Neuronal stem cell (in vitro differentiated cells): Measurements from ENCODE around the gene DEXI.

Experiments
- DNase-seq: peaks from one replicate; pipeline ENCODE4 v3.0.0-alpha.2; 2013; ENCODE audit warnings: low spot score
- H2AFZ ChIP-seq: one replicate; pipeline ENCODE4 v1.6.1; 2013; ENCODE audit warnings: mild to moderate bottlenecking, low read length, inconsistent platforms
- H2AK5ac ChIP-seq: 2 replicates; pipeline ENCODE4 v1.6.1; 2013; ENCODE audit warnings: low read depth, mild to moderate bottlenecking, inconsistent platforms, low read length, moderate library complexity, mixed read lengths
- H2BK120ac ChIP-seq: 2 replicates; pipeline ENCODE4 v1.6.1; 2013; ENCODE audit warnings: low read depth, mild to moderate bottlenecking, inconsistent platforms, low read length, moderate library complexity, mixed read lengths
- H2BK12ac ChIP-seq: one replicate; pipeline ENCODE4 v1.6.1; 2013; ENCODE audit warnings: low read length, inconsistent platforms
- H2BK15ac ChIP-seq: 2 replicates; pipeline ENCODE4 v1.6.1; 2013; ENCODE audit warnings: mild to moderate bottlenecking, low read length, inconsistent platforms, mixed read lengths
- H2BK5ac ChIP-seq: one replicate; pipeline ENCODE4 v1.6.1; 2013; ENCODE audit warnings: inconsistent platforms, mild to moderate bottlenecking, low read length, moderate library complexity
- H3K14ac ChIP-seq: one replicate; pipeline ENCODE4 v1.6.1; 2013; ENCODE audit warnings: low read length, inconsistent platforms
- H3K18ac ChIP-seq: 2 replicates; pipeline ENCODE4 v1.6.1; 2013; ENCODE audit warnings: low read length, inconsistent platforms
- H3K23ac ChIP-seq: 2 replicates; pipeline ENCODE4 v1.6.1; 2013; ENCODE audit warnings: low read depth, mild to moderate bottlenecking, mixed read lengths, low read length, inconsistent platforms; ENCODE audit not compliant: poor library complexity
- H3K27ac ChIP-seq: replicated peaks from 3 replicates; pipeline ENCODE4 v1.5.1; 2013; ENCODE audit warnings: low read length, inconsistent platforms
- H3K27me3 ChIP-seq, 3 experiments: 2 replicates each; pipeline ENCODE4 v1.6.1; 2013; ENCODE audit warnings: low read length in 3 of 3, mild to moderate bottlenecking in 2 of 3, inconsistent platforms in 1 of 3, low read depth in 1 of 3, mixed read lengths in 1 of 3, moderate library complexity in 1 of 3; ENCODE audit not compliant: control insufficient read depth in 3 of 3, insufficient read depth in 3 of 3
- H3K36me3 ChIP-seq, 2 donors: replicated peaks in 1 of 2; 2 replicates each; pipeline ENCODE4 v1.6.1; 2013; ENCODE audit warnings: low read length in 2 of 2; ENCODE audit not compliant: control insufficient read depth in 2 of 2, insufficient read depth in 2 of 2
- H3K4ac ChIP-seq: 2 replicates; pipeline ENCODE4 v1.6.1; 2013; ENCODE audit warnings: inconsistent platforms, mild to moderate bottlenecking, low read length, moderate library complexity
- H3K4me1 ChIP-seq, 2 donors: 1 replicate in 1 of 2; 2 replicates in 1 of 2; pipeline ENCODE4 v1.6.1; 2013; ENCODE audit warnings: low read length in 2 of 2, low read depth in 1 of 2; ENCODE audit not compliant: control insufficient read depth in 2 of 2, insufficient read depth in 1 of 2
- H3K4me2 ChIP-seq: one replicate; pipeline ENCODE4 v1.6.1; 2013; ENCODE audit warnings: mild to moderate bottlenecking, low read length, inconsistent platforms; ENCODE audit not compliant: insufficient read depth, poor library complexity, severe bottlenecking
- H3K4me3 ChIP-seq, 2 donors: 2 replicates each; pipeline ENCODE4 v1.5.1; 2013; ENCODE audit warnings: low read length in 2 of 2, mild to moderate bottlenecking in 2 of 2, inconsistent platforms in 1 of 2, moderate library complexity in 1 of 2
- H3K79me1 ChIP-seq: one replicate; pipeline ENCODE4 v1.6.1; 2013; ENCODE audit warnings: low read depth, mild to moderate bottlenecking, inconsistent platforms, low read length, moderate library complexity
- H3K9ac ChIP-seq: one replicate; pipeline ENCODE4 v1.6.1; 2013; ENCODE audit warnings: mild to moderate bottlenecking, low read depth, low read length, inconsistent platforms; ENCODE audit not compliant: poor library complexity
- H3K9me3 ChIP-seq, 2 donors: replicated peaks in 1 of 2; 2 replicates each; pipeline versions ENCODE3 to v1.6.1; 2013; ENCODE audit warnings: low read length in 2 of 2, mild to moderate bottlenecking in 2 of 2, inconsistent platforms in 1 of 2, low read depth in 1 of 2, mixed read lengths in 1 of 2, moderate library complexity in 1 of 2; ENCODE audit not compliant: control insufficient read depth in 2 of 2, insufficient read depth in 1 of 2
- H4K8ac ChIP-seq: one replicate; pipeline ENCODE4 v1.6.1; 2013; ENCODE audit warnings: low read depth, mild to moderate bottlenecking, inconsistent platforms, low read length, moderate library complexity
- H4K91ac ChIP-seq: one replicate; pipeline ENCODE4 v1.6.1; 2013; ENCODE audit warnings: low read length, low read depth, mild to moderate bottlenecking, inconsistent platforms; ENCODE audit not compliant: poor library complexity
- WGBS, 2 donors: extraction: QIAGEN DNeasy Blood & Tissue Kit; methylation state at CpG; one replicate each; pipeline ENCODE4 v1.1.7; 2013; ENCODE audit warnings: missing lambda C conversion rate in 2 of 2, mixed read lengths in 1 of 2; ENCODE audit not compliant: insufficient read length in 2 of 2, insufficient replicate concordance in 1 of 2; ENCODE audit errors: extremely low coverage in 2 of 2; 5-methylcytosine and 5-hydroxymethylcytosine counted together

The DEXI gene

DNA sequence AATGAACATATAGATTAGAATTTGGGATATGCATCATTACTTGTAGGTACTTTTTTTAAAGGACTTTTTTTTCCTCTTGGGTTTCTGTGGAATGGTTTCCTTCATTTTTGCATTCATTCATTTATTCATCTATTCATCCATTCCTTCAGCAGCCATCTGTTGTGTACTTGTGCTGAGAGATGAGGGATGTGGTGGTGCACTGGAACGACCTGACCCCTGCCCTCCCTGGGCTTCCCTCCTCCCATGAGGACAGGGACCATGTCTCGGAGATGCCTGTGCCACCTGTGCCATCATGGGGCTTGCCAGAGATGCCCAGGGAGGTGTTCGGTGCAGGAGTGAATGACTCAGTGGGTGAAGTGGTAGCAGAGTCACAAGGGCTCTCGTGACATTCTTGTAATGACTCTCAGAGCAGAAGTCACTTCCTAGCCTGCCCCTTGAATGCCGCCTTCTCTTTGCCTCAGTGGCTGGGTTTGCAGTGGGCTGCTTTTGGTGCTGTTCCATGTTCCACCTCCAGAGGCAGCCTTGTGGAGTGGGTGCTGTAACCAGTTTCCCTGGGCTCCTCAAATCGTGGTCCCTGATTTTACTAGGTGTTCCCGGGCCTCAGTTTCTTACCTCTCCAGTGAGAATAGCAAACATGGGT lies 46.0 kb upstream of the DEXI start:
- peaks cover 0 to 29% of the 10 kb centered on the region in 2 donors for H3K36me3 ChIP-seq
- H3K14ac ChIP-seq, result no peak overlapping the region
- H3K4ac ChIP-seq, result no peak overlapping the region
- no peaks in the 10 kb centered on the region for H3K27me3 ChIP-seq
- H2AK5ac ChIP-seq, result no peak overlapping the region
- H2BK120ac ChIP-seq, result peak overlapping the region; percentile 61
- H3K23ac ChIP-seq, result peak overlapping the region; percentile 62
- no peak overlapping the region for H4K8ac ChIP-seq
- H2BK15ac ChIP-seq, result no peak overlapping the region
- no peak overlapping the region for H3K4me3 ChIP-seq
- H3K18ac ChIP-seq, result peak overlapping the region; percentile 63
- H3K79me1 ChIP-seq, result no peaks in the 10 kb centered on the region
- H3K9me3 ChIP-seq, result no peaks in the 10 kb centered on the region
- H2BK12ac ChIP-seq, result no peak overlapping the region
- no CpG with 5 or more reads among the region's 7 CpGs for WGBS, 2 donors
- no peak overlapping the region for H3K27ac ChIP-seq
- no peak for DNase-seq
- H3K4me1 ChIP-seq, result peaks cover 4 to 18% of the 10 kb centered on the region in 2 donors
- no peak overlapping the region for H2AFZ ChIP-seq
- H3K4me2 ChIP-seq, result no peak overlapping the region
- H4K91ac ChIP-seq, result no peak overlapping the region
- H2BK5ac ChIP-seq, result no peak overlapping the region
- H3K9ac ChIP-seq, result no peak overlapping the region

DNA sequence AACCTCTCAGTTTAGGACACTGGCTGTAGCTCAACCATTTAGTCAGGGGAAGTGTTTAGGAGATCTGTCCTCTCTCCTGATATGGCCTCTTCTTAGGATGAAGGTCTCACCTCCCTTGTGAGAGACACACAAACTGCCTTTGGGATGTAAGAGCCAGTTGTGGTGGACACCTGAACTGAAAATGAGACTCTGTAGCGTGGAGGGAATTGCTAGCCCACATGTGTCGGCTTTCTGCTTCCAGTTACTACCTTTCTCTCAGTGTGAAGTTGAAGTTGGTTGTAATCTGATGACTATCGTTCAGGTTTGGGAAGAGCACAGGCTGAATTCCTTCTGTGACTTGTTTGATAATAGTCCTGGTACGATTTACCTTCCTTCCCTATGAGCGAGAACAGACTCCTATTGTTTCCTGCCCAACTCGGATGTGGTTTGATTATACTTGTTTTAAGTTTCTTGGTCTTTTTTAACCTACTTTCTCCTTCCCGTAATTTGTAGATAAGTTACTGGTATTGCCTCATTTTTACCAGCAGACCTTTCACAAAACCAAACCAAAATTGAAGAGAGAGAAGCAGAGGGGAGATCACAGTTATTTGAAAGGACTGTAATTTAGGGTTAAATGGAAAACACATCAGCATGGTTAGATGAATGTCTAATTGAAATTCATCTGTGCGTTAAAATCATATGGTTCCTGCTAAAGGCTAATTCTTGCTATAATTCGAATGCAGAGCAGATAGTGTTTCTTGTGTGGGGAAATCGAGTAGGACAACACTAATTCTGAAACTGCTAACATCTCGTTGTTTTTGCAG lies 45.3 kb upstream of the DEXI start:
- Histone ChIP-seq H2BK120ac (no peak overlapping the region), H2AFZ (no peak overlapping the region), H4K91ac (no peak overlapping the region), H3K14ac (no peak overlapping the region), H3K4ac (no peak overlapping the region), H3K79me1 (no peaks in the 10 kb centered on the region), H3K27ac (no peak overlapping the region), H3K27me3 (no peaks in the 10 kb centered on the region), H3K36me3 (peaks cover 0 to 36% of the 10 kb centered on the region in 2 donors), H3K9ac (no peak overlapping the region), H3K4me2 (no peak overlapping the region), H3K23ac (no peak overlapping the region), H2BK15ac (no peak overlapping the region), H4K8ac (no peak overlapping the region), H2BK12ac (no peak overlapping the region), H3K4me3 (no peak overlapping the region), H2BK5ac (no peak overlapping the region), H3K9me3 (no peaks in the 10 kb centered on the region), H3K18ac (no peak overlapping the region), H3K4me1 (peaks cover 4 to 20% of the 10 kb centered on the region in 2 donors), H2AK5ac (no peak overlapping the region)
- no CpG with 5 or more reads among the region's 11 CpGs for WGBS, 2 donors
- DNase-seq, result no peak

- H3K18ac ChIP-seq, result no peak overlapping the region
- no peak overlapping the region for H4K91ac ChIP-seq
- peaks cover 0 to 47% of the 10 kb centered on the region in 2 donors for H3K36me3 ChIP-seq
- H2BK12ac ChIP-seq, result no peak overlapping the region
- no peak overlapping the region for H2BK5ac ChIP-seq
- WGBS, 2 donors, result no CpG with 5 or more reads among the region's 6 CpGs
- H3K4me1 ChIP-seq, result peaks cover 13 to 25% of the 10 kb centered on the region in 2 donors
- H3K23ac ChIP-seq, result no peak overlapping the region
- no peak overlapping the region for H3K14ac ChIP-seq
- no peak overlapping the region for H2AK5ac ChIP-seq
- no peak overlapping the region for H3K9ac ChIP-seq
- H3K27ac ChIP-seq, result peak overlapping the region; percentile 12
- H4K8ac ChIP-seq, result no peak overlapping the region
- no peak overlapping the region for H3K4me2 ChIP-seq
- DNase-seq, result no peak
- H3K79me1 ChIP-seq, result no peaks in the 10 kb centered on the region
- H2BK15ac ChIP-seq, result no peak overlapping the region
- no peak overlapping the region for H3K4ac ChIP-seq
- no peak overlapping the region for H2AFZ ChIP-seq
- H3K4me3 ChIP-seq, result no peak overlapping the region
- no peaks in the 10 kb centered on the region for H3K27me3 ChIP-seq
- no peaks in the 10 kb centered on the region for H3K9me3 ChIP-seq
- H2BK120ac ChIP-seq, result no peak overlapping the region
Measured at GRCh38 chr16:10984509-10984908, 42.2 kb upstream of the DEXI start.

DNA sequence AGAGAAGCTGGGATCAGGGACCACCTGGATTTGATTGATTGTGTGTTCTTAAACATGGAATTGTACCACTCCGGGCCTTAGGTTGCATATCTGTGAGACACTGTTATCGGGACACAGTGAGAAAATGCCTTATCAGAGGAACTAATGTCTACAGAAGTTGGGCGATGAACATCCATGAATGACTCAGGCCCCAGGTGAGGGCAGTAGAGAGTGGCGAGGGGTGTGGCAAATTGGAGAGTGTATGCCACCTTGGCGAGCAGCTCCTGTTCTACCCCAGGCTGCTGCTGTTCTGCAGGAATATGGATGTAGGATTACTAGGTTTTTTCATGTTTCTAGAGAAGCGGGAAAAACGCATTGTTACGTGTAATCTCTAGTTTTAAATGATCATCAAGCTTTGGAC lies 40.9 kb upstream of the DEXI start:
- no peak for DNase-seq
- no peak overlapping the region for H3K18ac ChIP-seq
- H2BK15ac ChIP-seq, result no peak overlapping the region
- no peak overlapping the region for H4K8ac ChIP-seq
- no peak overlapping the region for H3K14ac ChIP-seq
- H3K4me2 ChIP-seq, result no peak overlapping the region
- H2BK5ac ChIP-seq, result no peak overlapping the region
- no peak overlapping the region for H2AFZ ChIP-seq
- peaks cover 0 to 41% of the 10 kb centered on the region in 2 donors for H3K36me3 ChIP-seq
- no peak overlapping the region for H2AK5ac ChIP-seq
- H3K9me3 ChIP-seq, result no peaks in the 10 kb centered on the region
- no CpG with 5 or more reads among the region's 8 CpGs for WGBS, 2 donors
- H3K4me1 ChIP-seq, result peaks cover 19 to 30% of the 10 kb centered on the region in 2 donors
- H3K23ac ChIP-seq, result no peak overlapping the region
- H2BK120ac ChIP-seq, result no peak overlapping the region
- no peak overlapping the region for H3K9ac ChIP-seq
- no peak overlapping the region for H3K4me3 ChIP-seq
- H3K27me3 ChIP-seq, result no peaks in the 10 kb centered on the region
- H2BK12ac ChIP-seq, result no peak overlapping the region
- no peaks in the 10 kb centered on the region for H3K79me1 ChIP-seq
- no peak overlapping the region for H4K91ac ChIP-seq
- no peak overlapping the region for H3K4ac ChIP-seq
- H3K27ac ChIP-seq, result no peak overlapping the region
